Tibial nerve (tissue), 4 donors: ENCODE measurements around the gene BGN. TPM values are rescaled to one million over a fixed set of nuclear protein-coding genes. Genes with fewer than 3 reads are reported as not detected.

Experiments
- DNase-seq, 2 donors: peaks; one replicate each; pipeline ENCODE4 v3.0.0-alpha.2; 2019; ENCODE audit warnings: low spot score in 2 of 2
- H3K27ac ChIP-seq, 4 donors: fragments of 200-600 bp; sonication (generic) in 3 of 4; one replicate each; pipeline ENCODE4 v1.5.1; 2017 to 2019; ENCODE audit warnings: mild to moderate bottlenecking in 1 of 4
- H3K27me3 ChIP-seq, 2 donors: fragments of 200-600 bp; sonication (generic) in 1 of 2; one replicate each; pipeline versions ENCODE4 v1.5.1 to v1.6.0; 2017 to 2019
- H3K36me3 ChIP-seq, 3 donors: fragments of 200-600 bp; sonication (generic); one replicate each; pipeline ENCODE4 v1.5.1; 2018 to 2019
- H3K4me1 ChIP-seq, 4 donors: fragments of 200-600 bp; sonication (generic) in 3 of 4; one replicate each; pipeline ENCODE4 v1.5.1; 2017 to 2019
- H3K4me3 ChIP-seq, 4 donors: fragments of 200-600 bp; sonication (generic) in 3 of 4; one replicate each; pipeline ENCODE4 v1.5.1; 2017 to 2019; ENCODE audit warnings: mild to moderate bottlenecking in 1 of 4, moderate library complexity in 1 of 4
- H3K9me3 ChIP-seq, 4 donors: fragments of 200-600 bp; sonication (generic) in 3 of 4; one replicate each; pipeline ENCODE4 v1.5.1; 2017 to 2019
- EP300 ChIP-seq, 2 donors: sonication (generic); formaldehyde crosslinking; IDR thresholded peaks; one replicate each; pipeline ENCODE4 v1.6.1; 2017; ENCODE audit warnings: antibody characterized with exemption in 2 of 2, mild to moderate bottlenecking in 1 of 2
- POLR2A ChIP-seq, 2 donors: fragments of 450-650 bp; IDR thresholded peaks; one replicate each; pipeline ENCODE4 v1.6.1; 2017; ENCODE audit warnings: antibody characterized with exemption in 2 of 2, mild to moderate bottlenecking in 2 of 2, moderate library complexity in 2 of 2
- WGBS, 2 donors: methylation state at CpG; one replicate each; pipeline ENCODE4 v1.1.5; 2018; 5-methylcytosine and 5-hydroxymethylcytosine counted together
- total RNA-seq, 4 donors: library from RNA; depleted of rRNA; stranded (reverse); fragments of >200 nt; gene quantifications; one replicate each; pipeline ENCODE4 v1.1.0, GENCODE V29; 2016
- TF ChIP-seq, protein P1 (sequence below), 5 experiments: fragments of 200-600 bp in 3 of 5; fragments of 450-650 bp in 2 of 5; sonication (generic) in 3 of 5; IDR thresholded peaks; one replicate each; pipeline ENCODE4 v1.5.1; 2016 to 2019; ENCODE audit warnings: antibody characterized with exemption in 5 of 5, mild to moderate bottlenecking in 3 of 5, moderate library complexity in 2 of 5

The BGN gene
- total RNA-seq, 4 donors from 2014 or later, result 25.6 to 103 (median 59.0) TPM

DNA sequence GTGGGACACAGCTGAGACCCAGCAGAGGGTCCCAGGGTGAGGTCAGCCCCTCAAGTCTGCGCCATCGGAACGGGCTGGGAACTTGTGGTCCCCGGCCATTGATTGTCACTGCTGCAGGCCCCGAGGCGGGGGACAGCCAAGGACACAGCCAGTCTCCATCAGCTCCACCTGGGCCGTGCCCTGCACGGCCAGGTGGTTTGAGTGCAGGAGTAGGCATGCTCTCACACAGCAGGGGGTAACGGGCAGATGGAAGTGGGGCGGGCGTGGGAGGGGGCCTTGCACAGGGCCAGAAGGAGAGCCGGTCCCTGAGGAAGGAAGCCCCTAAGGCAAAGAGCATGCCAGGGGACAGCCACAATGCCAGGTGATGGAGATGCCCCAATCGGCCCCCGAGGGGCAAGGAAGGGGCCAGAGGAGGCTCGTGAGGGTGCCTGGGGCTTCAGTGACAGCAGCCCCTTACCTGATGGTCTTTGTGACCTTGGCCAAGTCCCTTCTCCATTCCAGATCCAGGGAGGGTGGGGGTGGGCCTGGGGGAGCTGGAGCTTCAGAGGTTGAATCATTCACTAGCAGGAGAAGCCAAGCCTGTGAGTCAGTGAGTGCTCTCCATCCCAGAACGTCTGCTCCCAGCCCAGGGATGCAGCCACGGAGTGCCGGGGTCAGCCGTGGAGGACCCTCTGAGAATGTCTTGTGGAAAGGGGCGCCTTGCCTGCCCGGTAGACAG is 24.9 kb downstream of the BGN start:
- no peak for DNase-seq
- Histone ChIP-seq H3K4me3 (no peak overlapping the region), H3K27me3 (peaks cover 0 to 79% of the 10 kb centered on the region in 2 donors), H3K36me3 (no peaks in the 10 kb centered on the region), H3K27ac (no peak overlapping the region), H3K9me3 (no peaks in the 10 kb centered on the region), H3K4me1 (peaks cover 0 to 5% (median 0%) of the 10 kb centered on the region in 4 donors)
- TF ChIP-seq, protein P1, sequence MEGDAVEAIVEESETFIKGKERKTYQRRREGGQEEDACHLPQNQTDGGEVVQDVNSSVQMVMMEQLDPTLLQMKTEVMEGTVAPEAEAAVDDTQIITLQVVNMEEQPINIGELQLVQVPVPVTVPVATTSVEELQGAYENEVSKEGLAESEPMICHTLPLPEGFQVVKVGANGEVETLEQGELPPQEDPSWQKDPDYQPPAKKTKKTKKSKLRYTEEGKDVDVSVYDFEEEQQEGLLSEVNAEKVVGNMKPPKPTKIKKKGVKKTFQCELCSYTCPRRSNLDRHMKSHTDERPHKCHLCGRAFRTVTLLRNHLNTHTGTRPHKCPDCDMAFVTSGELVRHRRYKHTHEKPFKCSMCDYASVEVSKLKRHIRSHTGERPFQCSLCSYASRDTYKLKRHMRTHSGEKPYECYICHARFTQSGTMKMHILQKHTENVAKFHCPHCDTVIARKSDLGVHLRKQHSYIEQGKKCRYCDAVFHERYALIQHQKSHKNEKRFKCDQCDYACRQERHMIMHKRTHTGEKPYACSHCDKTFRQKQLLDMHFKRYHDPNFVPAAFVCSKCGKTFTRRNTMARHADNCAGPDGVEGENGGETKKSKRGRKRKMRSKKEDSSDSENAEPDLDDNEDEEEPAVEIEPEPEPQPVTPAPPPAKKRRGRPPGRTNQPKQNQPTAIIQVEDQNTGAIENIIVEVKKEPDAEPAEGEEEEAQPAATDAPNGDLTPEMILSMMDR (IDR thresholded peaks at IDR 0.05), result no peak
- WGBS, 2 donors, result 69 to 72% methylated on average over 6 to 21 of the region's 21 CpGs

DNA sequence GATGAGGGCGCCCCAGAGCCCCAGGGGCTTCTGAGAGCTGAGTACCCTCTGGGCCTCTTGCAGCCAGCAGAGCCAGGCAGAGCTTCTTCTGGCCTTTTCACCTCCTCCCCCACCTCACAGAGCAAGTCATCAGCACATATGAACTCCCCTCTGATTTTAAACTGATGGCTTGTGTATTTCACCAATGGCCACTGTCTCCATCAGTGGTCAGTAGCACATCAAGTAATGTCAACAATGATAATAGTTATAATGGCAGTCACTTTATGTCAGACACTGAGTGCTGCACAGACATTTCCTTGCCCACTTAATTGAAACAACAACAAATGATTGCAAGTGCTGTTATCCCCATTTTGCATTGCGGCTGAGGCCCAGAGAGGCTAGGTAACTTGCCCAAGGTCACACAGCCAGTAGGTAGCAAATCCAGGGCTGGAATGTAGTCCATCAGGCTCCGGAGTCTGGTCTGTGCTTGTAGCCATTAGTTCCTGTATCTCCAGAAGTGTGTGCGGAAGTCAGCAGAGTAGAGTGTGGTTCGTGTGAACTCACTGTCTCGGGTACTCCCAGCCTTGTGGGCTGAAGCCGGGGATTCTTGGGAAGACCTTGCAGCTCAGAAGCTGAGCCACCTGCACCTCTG is 25.6 kb downstream of the BGN start:
- WGBS, 2 donors, result 74 to 92% methylated on average over 5 to 7 of the region's 7 CpGs
- H3K27me3 ChIP-seq, result peaks cover 0 to 80% of the 10 kb centered on the region in 2 donors

DNA sequence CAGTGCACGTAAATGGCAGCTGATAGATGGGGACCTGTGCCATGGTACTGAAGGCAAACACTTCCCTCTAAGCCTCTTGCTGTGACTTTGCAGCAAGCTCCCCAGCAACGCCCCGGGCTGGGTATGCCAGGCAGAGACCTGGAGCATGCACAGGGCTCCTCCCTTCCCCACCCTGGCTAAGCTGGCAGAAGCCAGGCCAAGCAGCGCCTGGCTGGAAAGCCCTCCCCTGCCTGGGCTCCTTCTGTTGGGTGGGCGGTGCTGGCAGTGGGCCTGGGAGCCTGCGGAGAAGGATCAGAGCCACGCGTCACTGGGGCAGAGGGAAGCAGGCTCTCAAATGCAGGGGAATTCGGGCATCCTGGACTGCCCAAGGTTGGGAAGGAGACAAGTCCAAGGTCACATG is 26.3 kb downstream of the BGN start:
- H3K36me3 ChIP-seq, result no peaks in the 10 kb centered on the region
- TF ChIP-seq EP300 (IDR thresholded peaks at IDR 0.05) (no peak), POLR2A (IDR thresholded peaks at IDR 0.05) (no peak)
- TF ChIP-seq, protein P1 (IDR thresholded peaks at IDR 0.05), result no peak
- H3K4me1 ChIP-seq, result peaks cover 0 to 5% (median 0%) of the 10 kb centered on the region in 4 donors
- H3K27me3 ChIP-seq, result peaks cover 0 to 80% of the 10 kb centered on the region in 2 donors
- H3K9me3 ChIP-seq, result no peaks in the 10 kb centered on the region
- no peak overlapping the region for H3K4me3 ChIP-seq
- 24 to 32% methylated on average over 8 of the region's 9 CpGs for WGBS, 2 donors
- DNase-seq, result no peak
- no peak overlapping the region for H3K27ac ChIP-seq

More for the DNA sequence above, 25.6 kb downstream of the BGN start:
- TF ChIP-seq POLR2A (IDR thresholded peaks at IDR 0.05) (no peak), EP300 (IDR thresholded peaks at IDR 0.05) (no peak)
- TF ChIP-seq, protein P1 (IDR thresholded peaks at IDR 0.05), result no peak
- Histone ChIP-seq H3K27ac (no peak overlapping the region), H3K9me3 (no peaks in the 10 kb centered on the region), H3K4me1 (peaks cover 0 to 5% (median 0%) of the 10 kb centered on the region in 4 donors), H3K4me3 (no peak overlapping the region), H3K36me3 (no peaks in the 10 kb centered on the region)
- DNase-seq, result no peak

DNA sequence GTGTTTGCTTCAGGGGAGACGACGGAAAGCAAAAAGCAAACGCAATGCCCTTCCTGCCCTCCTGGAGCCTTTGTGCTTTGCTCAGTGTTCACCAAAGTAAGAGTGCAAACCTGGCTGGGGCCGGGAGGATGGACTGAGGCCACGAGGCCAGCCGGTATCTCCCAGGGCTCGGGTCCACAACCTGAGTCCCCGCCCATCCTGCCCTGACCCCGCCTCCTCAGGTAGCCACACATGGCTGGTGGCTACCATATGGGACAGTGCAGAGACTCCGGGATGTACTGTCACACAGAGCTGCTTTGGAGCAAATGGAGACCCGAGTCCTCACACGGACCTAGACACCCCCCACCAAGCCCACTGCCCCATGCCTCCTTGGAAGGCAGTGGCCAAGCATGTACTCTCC is 27.5 kb downstream of the BGN start:
- no peak for DNase-seq
- 63 to 70% methylated on average over 2 to 12 of the region's 12 CpGs for WGBS, 2 donors
- TF ChIP-seq POLR2A (IDR thresholded peaks at IDR 0.05) (no peak), EP300 (IDR thresholded peaks at IDR 0.05) (no peak)
- TF ChIP-seq, protein P1 (IDR thresholded peaks at IDR 0.05), result no peak
- H3K27me3 ChIP-seq, result peaks cover 0 to 76% of the 10 kb centered on the region in 2 donors
- H3K4me3 ChIP-seq, result no peak overlapping the region
- no peaks in the 10 kb centered on the region for H3K36me3 ChIP-seq
- no peak overlapping the region for H3K27ac ChIP-seq
- peaks cover 0 to 5% (median 0%) of the 10 kb centered on the region in 4 donors for H3K4me1 ChIP-seq
- no peaks in the 10 kb centered on the region for H3K9me3 ChIP-seq

DNA sequence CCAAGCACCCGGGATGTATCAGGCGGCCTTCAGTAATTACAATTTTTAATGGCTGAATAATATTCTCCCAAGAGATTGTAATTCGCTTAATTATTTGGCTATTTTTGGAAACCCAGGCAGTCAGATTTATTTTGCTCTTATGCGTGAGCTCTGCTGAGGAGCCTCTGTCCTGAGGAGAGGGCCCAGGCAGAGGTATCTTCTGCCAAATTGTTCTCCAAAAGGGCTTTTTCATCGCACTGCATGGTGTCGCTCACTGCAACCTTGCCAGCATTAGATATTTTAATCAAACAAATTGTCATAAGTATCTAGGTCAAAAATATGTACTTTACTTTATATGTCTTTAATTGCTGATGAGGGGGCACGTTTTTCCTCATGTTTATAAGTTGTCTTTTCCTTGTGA is 28.5 kb downstream of the BGN start:
- H3K4me1 ChIP-seq, result peaks cover 0 to 1% (median 0%) of the 10 kb centered on the region in 4 donors
- H3K27ac ChIP-seq, result no peak overlapping the region
- no peak for TF ChIP-seq POLR2A (IDR thresholded peaks at IDR 0.05)
- TF ChIP-seq, protein P1 (IDR thresholded peaks at IDR 0.05), result no peak
- TF ChIP-seq EP300 (IDR thresholded peaks at IDR 0.05), result no peak
- H3K9me3 ChIP-seq, result no peaks in the 10 kb centered on the region
- H3K27me3 ChIP-seq, result peaks cover 0 to 79% of the 10 kb centered on the region in 2 donors
- WGBS, 2 donors, result 77 to 85% methylated on average over 7 of the region's 7 CpGs
- no peak for DNase-seq
- H3K4me3 ChIP-seq, result no peak overlapping the region
- no peaks in the 10 kb centered on the region for H3K36me3 ChIP-seq
